ENCODE data around the gene TPST2.

GRCh38 chr22:26547837-26548236 lies 42.1 kb downstream of the TPST2 start:
- TF ChIP-seq CTCF (IDR thresholded peaks at IDR 0.05; ENCODE audit: low read length) (no peak), EZH2 (optimal IDR thresholded peaks at IDR 0.05; ENCODE audit: low read depth, low read length) (no peak)
